NCI-H82 treated with DMSO at 0.1 percent for 48 hours (cell line): ENCODE measurements around the gene NAXE.
"Not testable (repeated sequence)": the region's sequence is repeated elsewhere in the genome, so short reads cannot be mapped to it uniquely, and the experiment has no call there.

ENCODE experiments used
- DNase-seq: peaks from one replicate; lab custom pipeline; 2025; ENCODE audit not compliant: unreplicated experiment; lab: John Stamatoyannopoulos, UW

NAXE gene

GRCh38 chr1:156622581-156623297 is 31.2 kb downstream of the NAXE start:
- peak; percentile 61 for DNase-seq

DNA sequence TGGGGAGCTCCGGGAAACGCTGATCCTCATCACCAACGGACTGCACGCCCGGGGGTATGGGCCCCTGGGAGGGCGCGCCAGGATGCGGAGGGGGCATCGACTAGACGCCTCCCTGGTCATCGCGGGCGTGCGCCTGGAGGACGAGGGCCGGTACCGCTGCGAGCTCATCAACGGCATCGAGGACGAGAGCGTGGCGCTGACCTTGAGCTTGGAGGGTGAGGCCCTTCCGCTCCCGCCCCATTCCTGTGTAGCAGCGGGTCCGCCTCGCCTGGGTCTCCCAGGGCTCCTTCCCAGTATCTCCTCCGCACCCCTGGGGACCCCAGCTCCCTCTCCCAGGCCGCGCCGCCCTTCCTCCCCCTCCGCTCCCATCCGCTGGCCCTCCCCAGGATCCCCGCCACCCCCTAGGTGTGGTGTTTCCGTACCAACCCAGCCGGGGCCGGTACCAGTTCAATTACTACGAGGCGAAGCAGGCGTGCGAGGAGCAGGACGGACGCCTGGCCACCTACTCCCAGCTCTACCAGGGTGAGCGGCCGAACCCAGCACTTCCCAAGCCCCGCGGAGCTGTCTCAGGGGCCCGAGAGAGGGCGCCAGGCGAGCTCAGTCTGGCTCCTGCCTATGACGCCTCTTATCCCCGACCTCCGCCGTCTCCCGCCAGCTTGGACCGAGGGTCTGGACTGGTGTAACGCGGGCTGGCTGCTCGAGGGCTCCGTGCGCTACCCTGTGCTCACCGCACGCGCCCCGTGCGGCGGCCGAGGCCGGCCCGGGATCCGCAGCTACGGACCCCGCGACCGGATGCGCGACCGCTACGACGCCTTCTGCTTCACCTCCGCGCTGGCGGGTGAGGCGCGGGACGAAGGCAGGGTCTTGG is 32.6 kb downstream of the NAXE start:
- DNase-seq = peak; percentile 69

DNA sequence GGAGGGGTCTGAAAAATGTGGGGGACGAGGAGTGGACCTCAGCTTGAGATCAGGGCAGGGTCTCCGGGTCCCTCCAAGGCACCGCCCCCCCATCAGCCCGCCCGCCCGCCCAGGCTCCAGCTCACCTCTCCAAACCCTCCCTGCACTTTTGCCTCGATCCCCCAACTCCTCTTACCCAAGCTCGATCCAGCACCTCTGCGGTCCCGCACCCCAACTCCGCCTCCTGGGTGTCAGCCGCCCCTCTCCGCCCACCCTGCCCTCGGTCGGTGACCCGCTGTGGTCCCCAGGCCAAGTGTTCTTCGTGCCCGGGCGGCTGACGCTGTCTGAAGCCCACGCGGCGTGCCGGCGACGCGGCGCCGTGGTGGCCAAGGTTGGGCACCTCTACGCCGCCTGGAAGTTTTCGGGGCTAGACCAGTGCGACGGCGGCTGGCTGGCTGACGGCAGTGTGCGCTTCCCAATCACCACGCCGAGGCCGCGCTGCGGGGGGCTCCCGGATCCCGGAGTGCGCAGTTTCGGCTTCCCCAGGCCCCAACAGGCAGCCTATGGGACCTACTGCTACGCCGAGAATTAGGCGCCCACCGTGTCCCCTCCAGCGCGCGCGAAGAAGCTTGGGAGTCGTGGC is 33.3 kb downstream of the NAXE start:
- no peak for DNase-seq

- DNase-seq = peak; percentile 39
Observed at GRCh38 chr1:156625436-156626078, 34.0 kb downstream of the NAXE start.

DNA sequence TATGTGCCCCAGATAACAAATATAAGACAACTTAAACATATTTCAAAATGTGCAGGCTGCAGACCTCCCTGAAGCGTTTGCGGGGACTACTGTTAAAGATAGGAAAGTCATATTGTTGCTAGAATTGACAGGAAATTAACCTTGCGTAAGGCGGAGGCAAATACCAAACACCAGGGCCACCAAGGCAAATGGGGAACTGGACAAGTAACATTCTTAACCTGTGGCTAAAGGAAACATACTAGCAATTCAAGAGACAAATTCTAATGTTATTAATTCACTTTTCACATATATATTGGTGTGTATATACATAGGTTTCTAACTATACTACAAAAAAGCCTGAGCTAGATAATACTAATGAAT is 34.5 kb downstream of the NAXE start:
- no peak for DNase-seq

GRCh38 chr1:156627313-156627880 is 35.8 kb downstream of the NAXE start:
- peak; percentile 63 for DNase-seq

DNA sequence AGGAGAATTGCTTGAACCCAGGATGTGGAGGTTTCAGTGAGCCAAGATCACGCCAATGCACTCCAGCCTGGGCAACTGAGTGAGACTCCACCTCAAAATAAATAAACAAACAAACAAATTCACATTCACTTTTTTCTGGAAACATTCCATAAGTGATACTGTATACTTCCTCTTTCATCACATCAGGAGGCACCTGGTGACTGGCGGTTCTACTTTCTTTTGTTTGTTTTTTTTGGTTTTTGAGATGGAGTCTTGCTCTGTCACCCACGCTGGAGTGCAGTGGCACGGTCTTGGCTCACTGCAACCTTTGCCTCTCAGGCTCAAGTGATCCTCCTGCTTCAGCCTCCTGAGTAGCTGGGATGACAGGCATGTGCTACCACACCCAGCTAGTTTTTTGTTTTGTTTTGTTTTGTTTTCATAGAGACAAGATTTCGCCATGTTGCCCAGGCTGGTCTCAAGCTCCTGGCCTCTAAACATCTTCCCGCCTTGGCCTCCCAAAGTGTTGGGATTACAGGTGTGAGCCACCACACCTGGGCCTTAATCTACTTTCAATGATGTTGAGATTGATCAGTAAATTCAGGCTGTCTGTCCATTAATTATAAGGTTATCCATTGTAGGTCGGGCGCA is 38.4 kb downstream of the NAXE start:
- no peak for DNase-seq

- not testable (repeated sequence) for DNase-seq
Observed at GRCh38 chr1:156631152-156631551, 39.6 kb downstream of the NAXE start.

DNA sequence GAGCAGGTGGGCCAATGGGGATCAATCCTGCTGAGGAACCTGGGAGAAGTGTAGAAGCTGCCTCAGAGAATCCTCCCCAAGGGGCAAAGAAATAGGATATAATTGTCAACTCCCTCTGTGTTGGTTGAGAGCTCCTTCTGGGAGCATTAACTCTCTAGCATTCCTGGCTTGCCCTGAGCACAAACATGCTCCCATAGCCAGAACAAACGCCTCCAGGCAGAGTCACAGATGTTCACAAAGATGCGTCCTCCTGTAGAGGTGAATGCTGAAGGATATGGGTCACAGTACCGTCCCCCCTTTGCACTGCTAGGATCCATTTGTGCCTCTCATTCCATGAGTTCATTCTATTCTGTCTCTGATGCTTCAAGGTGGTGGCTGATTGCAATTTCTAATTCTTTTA is 40.8 kb downstream of the NAXE start:
- no peak for DNase-seq

DNA sequence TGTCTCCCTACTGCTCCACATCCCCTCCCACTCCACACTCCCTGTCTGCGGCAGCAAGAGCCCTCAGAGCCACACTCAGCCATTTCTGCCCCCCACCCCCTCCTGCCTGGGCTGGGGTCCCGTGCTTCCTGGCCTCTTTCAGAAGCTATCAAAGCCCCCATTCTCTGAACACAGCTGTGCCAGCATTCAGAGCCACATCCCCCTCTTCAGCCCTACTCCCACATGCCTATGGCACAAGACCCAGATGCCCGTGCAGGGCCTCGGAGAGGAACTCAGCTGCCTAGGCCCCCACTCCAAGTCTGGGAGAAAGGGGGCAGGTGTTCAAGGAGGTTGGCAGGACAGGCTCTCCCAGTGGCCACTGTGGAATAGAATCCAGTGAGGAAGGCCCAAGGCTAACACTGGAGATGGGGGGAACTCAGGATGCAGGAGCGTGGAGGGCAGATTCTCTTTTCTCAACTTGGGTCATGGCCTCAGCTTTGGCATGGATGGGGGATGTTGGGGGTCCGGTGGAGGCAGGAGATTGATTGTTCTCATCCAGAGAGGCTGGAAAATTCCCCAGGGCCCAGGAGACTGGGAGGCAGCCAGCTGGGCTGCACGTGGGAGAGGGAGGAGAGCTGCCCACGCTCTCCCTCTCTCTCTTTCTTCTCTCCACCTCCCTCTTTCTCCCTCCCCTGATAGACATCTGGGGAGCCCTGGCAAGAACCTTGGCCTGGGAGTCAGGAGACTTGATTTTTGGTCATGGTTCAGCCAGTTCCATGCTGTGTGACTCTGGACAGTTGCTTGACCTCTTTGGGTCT is 46.8 kb downstream of the NAXE start:
- DNase-seq = no peak

GRCh38 chr1:156639601-156640101 is 48.1 kb downstream of the NAXE start:
- DNase-seq = no peak

GRCh38 chr1:156640842-156641706 is 49.5 kb downstream of the NAXE start:
- no peak for DNase-seq

DNA sequence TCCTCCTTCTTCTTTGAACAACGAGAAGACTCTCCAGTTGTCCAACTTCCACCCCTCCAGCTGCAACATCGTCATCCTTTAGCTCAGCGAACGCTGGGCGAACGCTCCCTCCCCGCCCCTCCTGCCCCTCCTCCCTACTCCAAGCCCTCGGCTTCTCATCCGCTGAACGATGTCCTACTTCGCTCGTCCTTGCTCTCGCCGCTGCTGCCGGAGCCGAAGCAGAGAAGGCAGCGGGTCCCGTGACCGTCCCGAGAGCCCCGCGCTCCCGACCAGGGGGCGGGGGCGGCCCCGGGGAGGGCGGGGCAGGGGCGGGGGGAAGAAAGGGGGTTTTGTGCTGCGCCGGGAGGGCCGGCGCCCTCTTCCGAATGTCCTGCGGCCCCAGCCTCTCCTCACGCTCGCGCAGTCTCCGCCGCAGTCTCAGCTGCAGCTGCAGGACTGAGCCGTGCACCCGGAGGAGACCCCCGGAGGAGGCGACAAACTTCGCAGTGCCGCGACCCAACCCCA is 50.2 kb downstream of the NAXE start, which contains the start of gene BCAN:
TSS of gene BCAN (plus strand) at position 357 of the 504 bp plus-strand sequence. CDS start 3,938 bp downstream, outside the sequence.
- DNase-seq = peak; percentile 42

DNA sequence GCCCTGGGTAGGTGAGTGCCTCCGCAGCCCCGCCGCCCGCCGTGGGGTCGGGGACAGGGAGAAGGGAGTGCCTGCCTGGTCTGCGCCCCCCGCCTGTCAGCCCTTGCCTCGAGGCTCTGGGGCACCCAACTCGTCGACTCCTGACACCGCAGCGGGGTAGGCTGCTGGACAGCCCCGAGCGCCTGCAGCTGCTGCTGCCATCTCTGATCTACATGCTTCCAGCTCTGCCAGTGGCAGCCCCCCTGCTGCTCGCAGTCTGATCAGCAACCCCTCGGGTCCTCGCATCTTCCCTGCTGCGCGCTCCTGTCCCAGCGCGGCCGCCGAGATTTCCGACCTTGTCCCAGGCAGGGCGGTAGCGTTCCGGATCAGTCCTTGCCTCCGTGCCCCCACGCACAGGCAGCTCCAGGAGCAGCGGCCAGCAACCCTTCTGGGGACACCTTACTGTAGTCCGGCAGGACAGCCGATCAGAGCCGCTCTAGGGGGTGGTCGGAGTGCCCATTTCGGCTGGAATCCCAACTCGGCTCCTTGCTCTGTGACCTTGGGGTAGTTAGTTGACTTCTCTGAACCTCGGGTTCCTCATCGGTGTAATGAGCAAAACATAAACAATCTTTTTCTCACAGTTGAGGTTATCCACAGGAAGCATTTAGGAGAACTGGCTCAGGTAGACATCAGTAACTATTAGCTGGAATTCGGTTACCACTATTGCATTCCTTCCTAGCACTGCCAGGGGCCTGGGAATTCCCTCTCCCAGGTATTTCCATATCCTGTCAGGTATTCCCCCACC is 50.9 kb downstream of the NAXE start:
- no peak for DNase-seq

- no peak for DNase-seq
Observed at GRCh38 chr1:156643049-156643777, 51.6 kb downstream of the NAXE start.

DNA sequence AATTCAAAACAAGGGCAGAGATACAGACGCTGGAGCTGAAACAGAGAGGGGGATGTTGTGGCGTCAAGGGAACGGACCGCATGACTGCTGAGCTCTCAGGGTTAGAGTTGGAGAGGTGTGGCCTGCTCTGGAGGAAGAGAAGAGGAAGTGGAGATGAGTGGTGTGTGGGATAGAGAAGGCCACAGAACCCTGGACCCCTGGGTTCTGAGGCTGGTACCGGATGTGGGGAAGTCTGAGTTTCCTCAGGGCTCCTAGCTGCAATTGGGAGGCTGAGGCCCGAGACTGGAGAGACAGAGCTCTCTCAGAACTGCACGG is 52.2 kb downstream of the NAXE start:
- DNase-seq = no peak
